ENCODE measurements around the gene NRCAM. TPM values are rescaled to one million over a fixed set of nuclear protein-coding genes. Genes with fewer than 3 reads are reported as not detected.

The NRCAM gene
- total RNA-seq, 2 experiments from 2014 or later, result 3.2 to 3.8 TPM

DNA sequence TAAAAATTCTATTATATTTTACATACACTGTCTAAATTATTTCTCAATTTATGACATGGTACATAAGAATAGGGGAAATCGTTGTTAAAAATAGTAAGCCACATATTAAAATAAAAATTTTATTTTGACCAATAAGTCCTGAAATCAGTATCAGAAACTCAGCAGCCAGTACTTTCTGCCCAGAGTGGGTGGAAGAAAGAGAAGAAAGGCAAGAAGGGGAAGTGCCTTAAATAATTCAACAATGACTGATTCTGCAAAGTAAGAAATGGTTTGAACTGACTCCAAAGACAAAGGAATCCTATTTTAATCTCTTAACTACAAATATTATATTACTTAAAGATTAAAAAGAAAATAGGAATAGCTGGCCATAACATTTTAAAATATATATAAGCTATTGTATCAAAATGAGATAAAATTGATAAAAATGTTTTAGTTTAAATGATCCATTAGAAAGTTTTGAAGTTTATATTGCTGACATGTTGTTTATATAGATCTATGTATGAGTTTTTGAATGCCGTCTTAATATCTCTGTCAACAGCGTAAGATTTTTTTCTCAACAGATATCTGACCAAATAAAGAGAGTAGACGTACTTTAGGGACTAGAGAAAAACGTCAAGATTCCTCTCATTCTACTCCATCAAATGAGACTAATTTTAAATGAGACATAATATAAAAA is 30.2 kb upstream of the NRCAM start:
- TF ChIP-seq, protein P1, sequence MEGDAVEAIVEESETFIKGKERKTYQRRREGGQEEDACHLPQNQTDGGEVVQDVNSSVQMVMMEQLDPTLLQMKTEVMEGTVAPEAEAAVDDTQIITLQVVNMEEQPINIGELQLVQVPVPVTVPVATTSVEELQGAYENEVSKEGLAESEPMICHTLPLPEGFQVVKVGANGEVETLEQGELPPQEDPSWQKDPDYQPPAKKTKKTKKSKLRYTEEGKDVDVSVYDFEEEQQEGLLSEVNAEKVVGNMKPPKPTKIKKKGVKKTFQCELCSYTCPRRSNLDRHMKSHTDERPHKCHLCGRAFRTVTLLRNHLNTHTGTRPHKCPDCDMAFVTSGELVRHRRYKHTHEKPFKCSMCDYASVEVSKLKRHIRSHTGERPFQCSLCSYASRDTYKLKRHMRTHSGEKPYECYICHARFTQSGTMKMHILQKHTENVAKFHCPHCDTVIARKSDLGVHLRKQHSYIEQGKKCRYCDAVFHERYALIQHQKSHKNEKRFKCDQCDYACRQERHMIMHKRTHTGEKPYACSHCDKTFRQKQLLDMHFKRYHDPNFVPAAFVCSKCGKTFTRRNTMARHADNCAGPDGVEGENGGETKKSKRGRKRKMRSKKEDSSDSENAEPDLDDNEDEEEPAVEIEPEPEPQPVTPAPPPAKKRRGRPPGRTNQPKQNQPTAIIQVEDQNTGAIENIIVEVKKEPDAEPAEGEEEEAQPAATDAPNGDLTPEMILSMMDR (IDR thresholded peaks at IDR 0.05), result no peak
- H3K27me3 Mint-ChIP-seq, result no peaks in the 10 kb centered on the region
- ChIA-PET CTCF (interaction anchor here (1.7 kb wide), 1 partner anchor 11 kb away, joined by 5 read pairs; no protein-coding TSS in a partner anchor), POLR2A (no interaction called here)
- no peak overlapping the region for H3K27ac Mint-ChIP-seq
- H3K36me3 Mint-ChIP-seq (ENCODE audit: low read depth), result peaks cover 8% of the 10 kb centered on the region
- H3K9me3 Mint-ChIP-seq, result no peaks in the 10 kb centered on the region
- no peak overlapping the region for H3K4me3 Mint-ChIP-seq
- no peak for ATAC-seq
- DNase-seq, result no peak
- no peaks in the 10 kb centered on the region for H3K4me1 Mint-ChIP-seq (ENCODE audit: low read depth)
- intact Hi-C loops (cut with micrococcal nuclease), result no loop called here

DNA sequence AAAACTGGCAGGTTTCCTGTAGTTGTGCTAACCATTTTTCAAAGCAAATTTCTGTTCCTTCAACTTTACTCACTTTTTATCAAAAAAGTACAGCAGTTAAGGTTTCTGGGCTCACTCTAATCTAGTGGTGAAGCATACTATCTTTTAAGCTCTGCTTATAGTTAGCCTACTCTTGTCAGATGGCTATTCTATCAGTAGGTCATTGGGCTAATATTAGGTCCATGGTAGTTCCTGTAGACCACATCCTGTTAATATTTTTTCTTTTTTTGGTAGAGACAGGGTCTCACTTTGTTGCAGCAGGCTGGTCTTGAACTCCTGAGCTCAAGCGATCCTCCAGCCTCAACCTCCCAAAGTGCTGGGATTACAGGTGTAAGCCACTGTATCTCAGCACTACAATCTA is 27.9 kb upstream of the NRCAM start:
- ATAC-seq, result no peak
- Mint-ChIP-seq H3K4me3 (no peak overlapping the region), H3K9me3 (no peaks in the 10 kb centered on the region), H3K27me3 (no peaks in the 10 kb centered on the region), H3K27ac (no peak overlapping the region), H3K4me1 (ENCODE audit: low read depth) (no peaks in the 10 kb centered on the region), H3K36me3 (ENCODE audit: low read depth) (peaks cover 8% of the 10 kb centered on the region)
- ChIA-PET CTCF (interaction anchor here (1.0 to 2.8 kb wide), 3 partner anchors 12 to 31 kb away, joined by 3 to 18 read pairs (median 3); no protein-coding TSS in a partner anchor), POLR2A (no interaction called here)
- DNase-seq, result no peak
- intact Hi-C loops (cut with micrococcal nuclease), result no loop called here
- TF ChIP-seq, protein P1 (IDR thresholded peaks at IDR 0.05), result no peak

DNA sequence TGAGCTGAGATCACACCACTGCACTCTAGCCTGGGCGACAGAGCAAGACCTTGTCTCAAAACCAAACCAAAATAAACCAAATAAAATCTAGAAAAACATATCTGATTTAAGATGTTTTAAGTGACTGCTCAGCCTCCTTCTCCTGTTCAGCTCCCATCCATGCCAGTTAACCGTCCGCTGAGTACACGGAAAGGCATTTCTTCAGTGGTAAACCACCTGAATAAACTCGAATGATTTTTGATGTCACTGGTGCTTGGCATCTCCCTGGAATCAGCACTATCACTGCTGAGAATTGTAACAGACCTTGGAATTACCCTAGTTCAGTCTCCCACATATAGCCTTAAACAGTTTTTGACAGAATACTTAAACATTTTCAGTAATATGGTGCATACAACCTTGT is 24.1 kb upstream of the NRCAM start:
- Mint-ChIP-seq H3K27ac (no peak overlapping the region), H3K9me3 (no peaks in the 10 kb centered on the region), H3K4me1 (ENCODE audit: low read depth) (no peaks in the 10 kb centered on the region), H3K36me3 (ENCODE audit: low read depth) (peaks cover 15% of the 10 kb centered on the region), H3K4me3 (no peak overlapping the region), H3K27me3 (no peaks in the 10 kb centered on the region)
- DNase-seq, result no peak
- POLR2A ChIA-PET, result interaction anchor here (0.6 kb wide), 1 partner anchor 26 kb away, joined by 4 read pairs; no protein-coding TSS in a partner anchor
- intact Hi-C loops (cut with micrococcal nuclease), result no loop called here
- no peak for ATAC-seq
- CTCF ChIA-PET, result interaction anchor here (2.4 kb wide), 1 partner anchor 17 kb away, joined by 8 read pairs; no protein-coding TSS in a partner anchor
- TF ChIP-seq, protein P1 (IDR thresholded peaks at IDR 0.05), result no peak

DNA sequence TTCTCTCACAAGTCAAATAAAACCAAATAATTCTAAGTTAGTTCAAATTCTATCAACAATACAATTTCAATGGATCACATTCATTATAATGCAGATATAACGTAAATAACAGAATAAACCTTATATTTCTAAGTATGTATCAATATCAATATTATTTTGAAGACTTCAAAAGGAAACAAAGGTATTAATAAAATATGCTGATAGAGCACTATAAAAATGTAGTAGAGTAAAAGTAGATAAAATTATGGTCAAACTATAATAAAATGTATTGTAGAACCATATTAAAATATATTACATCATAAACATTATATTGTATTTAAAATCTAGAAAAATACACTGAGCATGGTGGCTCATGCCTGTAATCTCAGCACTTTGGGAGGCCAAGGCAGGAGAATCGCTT is 23.5 kb upstream of the NRCAM start:
- Mint-ChIP-seq H3K27ac (no peak overlapping the region), H3K4me3 (no peak overlapping the region), H3K4me1 (ENCODE audit: low read depth) (no peaks in the 10 kb centered on the region), H3K9me3 (no peaks in the 10 kb centered on the region), H3K27me3 (no peaks in the 10 kb centered on the region), H3K36me3 (ENCODE audit: low read depth) (peaks cover 15% of the 10 kb centered on the region)
- TF ChIP-seq, protein P1 (IDR thresholded peaks at IDR 0.05), result no peak
- CTCF ChIA-PET, result interaction anchor here (1.2 to 2.4 kb wide), 2 partner anchors 14 to 17 kb away, joined by 3 to 8 read pairs; no protein-coding TSS in a partner anchor
- ATAC-seq (no peak), DNase-seq (no peak)
- POLR2A ChIA-PET, result no interaction called here
- intact Hi-C loops (cut with micrococcal nuclease), result no loop called here

DNA sequence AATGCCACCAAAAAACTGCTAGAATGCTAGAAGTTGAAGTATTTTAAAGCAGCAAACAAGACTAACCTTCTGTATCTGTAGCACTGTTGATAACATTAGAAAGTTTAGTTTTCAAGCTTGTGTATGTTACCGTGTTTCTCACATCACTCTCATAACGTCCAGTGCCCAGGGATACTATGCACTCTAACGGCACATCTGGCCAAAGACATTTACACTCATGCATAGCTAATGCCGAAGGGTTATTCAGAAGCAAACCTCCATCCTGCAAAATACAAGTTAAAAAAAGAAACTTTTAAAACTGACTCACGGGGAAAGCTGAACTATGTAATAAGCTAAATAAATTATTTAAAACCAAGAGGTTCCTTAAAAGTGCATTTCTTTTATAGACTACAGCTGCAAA is 22.9 kb upstream of the NRCAM start:
- peaks cover 13% of the 10 kb centered on the region for H3K36me3 Mint-ChIP-seq (ENCODE audit: low read depth)
- H3K4me1 Mint-ChIP-seq (ENCODE audit: low read depth), result no peaks in the 10 kb centered on the region
- no peak for ATAC-seq
- H3K27me3 Mint-ChIP-seq, result no peaks in the 10 kb centered on the region
- no peak for DNase-seq
- H3K4me3 Mint-ChIP-seq, result no peak overlapping the region
- H3K27ac Mint-ChIP-seq, result no peak overlapping the region
- no peaks in the 10 kb centered on the region for H3K9me3 Mint-ChIP-seq
- ChIA-PET POLR2A (no interaction called here), CTCF (interaction anchor here (1.2 to 2.4 kb wide), 2 partner anchors 15 to 18 kb away, joined by 3 to 8 read pairs; no protein-coding TSS in a partner anchor)
- intact Hi-C loops (cut with micrococcal nuclease), result no loop called here
- TF ChIP-seq, protein P1 (IDR thresholded peaks at IDR 0.05), result no peak
